HCT116 (cell line): ENCODE measurements around the gene CDK5RAP2.

Experiments
- EGR1 ChIP-seq: IDR thresholded peaks from 2 replicates; pipeline ENCODE4 v1.6.1; 2012; ENCODE audit warnings: low read depth
- EZH2 ChIP-seq: fragments of 200-600 bp; sonication (generic); IDR thresholded peaks from 2 replicates; pipeline ENCODE4 v1.6.1; 2017; ENCODE audit warnings: antibody characterized with exemption, mixed run types
- EZH2phosphoT487 ChIP-seq: fragments of 200-600 bp; IDR thresholded peaks from 2 replicates; pipeline ENCODE4 v1.6.1; 2018; ENCODE audit warnings: antibody characterized with exemption, borderline replicate concordance
- FOSL1 ChIP-seq: IDR thresholded peaks from 2 replicates; pipeline ENCODE4 v1.6.1; 2012; ENCODE audit warnings: low read depth
- POLR2A ChIP-seq: IDR thresholded peaks from 2 replicates; pipeline ENCODE4 v1.7.0; 2011; ENCODE audit warnings: borderline replicate concordance; ENCODE audit not compliant: insufficient read depth, insufficient read length; ENCODE audit errors: extremely low read depth
- POLR2AphosphoS5 ChIP-seq: IDR thresholded peaks from 2 replicates; pipeline ENCODE4 v1.6.1; 2011; ENCODE audit warnings: mild to moderate bottlenecking, low read depth, low read length, moderate library complexity
- RAD21 ChIP-seq: IDR thresholded peaks from 2 replicates; pipeline ENCODE4 v1.6.1; 2012; ENCODE audit warnings: low read depth, mild to moderate bottlenecking
- YY1 ChIP-seq: IDR thresholded peaks from 2 replicates; pipeline ENCODE4 v1.6.1; 2011; ENCODE audit warnings: low read length, low read depth, moderate library complexity, mild to moderate bottlenecking; ENCODE audit not compliant: insufficient replicate concordance; ENCODE audit errors: extremely low read depth
- ZNF274 ChIP-seq: fragments of 200-500 bp; sonication (Bioruptor generic); IDR thresholded peaks from 2 replicates; pipeline ENCODE4 v1.6.1; 2014; ENCODE audit warnings: mild to moderate bottlenecking, low read depth, low read length, inconsistent platforms
- TF ChIP-seq, protein P1 (sequence below): IDR thresholded peaks from 2 replicates; pipeline ENCODE4 v1.6.1; 2012
- TF ChIP-seq, protein P2 (sequence below), 3 experiments: fragments of 200-600 bp in 1 of 3; sonication (generic) in 1 of 3; IDR thresholded peaks in 2 of 3; conservative IDR thresholded peaks in 1 of 3; 2 replicates each; pipeline ENCODE4 v1.5.1; 2012 to 2017; ENCODE audit warnings: low read depth in 2 of 3, low read length in 2 of 3, antibody characterized with exemption in 1 of 3, borderline replicate concordance in 1 of 3, control low read depth in 1 of 3, mild to moderate bottlenecking in 1 of 3, mixed read lengths in 1 of 3, mixed run types in 1 of 3, moderate library complexity in 1 of 3; ENCODE audit not compliant: insufficient read depth in 1 of 3

DNA sequence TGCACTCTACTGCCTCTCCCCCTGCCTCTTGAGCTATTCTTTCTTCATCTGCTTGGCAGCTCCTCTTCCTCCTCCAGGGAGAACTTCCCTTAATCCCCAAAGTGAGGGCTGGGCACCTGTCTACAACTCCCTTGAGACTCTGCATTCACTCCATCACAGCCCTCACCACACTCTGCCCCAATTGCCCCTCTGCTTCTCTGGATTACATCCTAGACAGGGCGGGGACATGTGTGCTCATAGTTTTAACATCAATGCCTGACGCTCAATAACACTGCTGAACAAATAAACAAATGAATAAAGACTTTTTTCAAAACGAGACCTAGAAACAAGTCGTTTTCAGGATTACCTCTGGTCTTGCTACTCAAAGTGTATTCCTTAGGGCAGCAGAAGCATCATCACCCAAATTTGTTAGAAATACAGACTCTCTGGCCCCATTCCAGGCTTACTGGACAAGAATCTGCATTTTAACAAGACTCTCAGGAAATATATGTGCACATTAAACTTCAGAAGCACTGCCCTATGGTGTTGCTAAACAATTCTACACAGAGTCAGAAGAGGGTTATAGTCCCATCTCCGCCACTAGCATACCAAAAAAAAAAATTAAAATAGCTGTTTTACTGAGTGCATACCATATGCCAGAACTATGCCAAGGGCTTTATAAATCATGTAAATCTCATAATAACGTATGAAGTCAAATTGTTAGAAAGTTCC lies 115.6 kb downstream of the CDK5RAP2 start:
- TF ChIP-seq, protein P1, sequence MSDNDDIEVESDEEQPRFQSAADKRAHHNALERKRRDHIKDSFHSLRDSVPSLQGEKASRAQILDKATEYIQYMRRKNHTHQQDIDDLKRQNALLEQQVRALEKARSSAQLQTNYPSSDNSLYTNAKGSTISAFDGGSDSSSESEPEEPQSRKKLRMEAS, result no peak
- TF ChIP-seq YY1, result no peak
- TF ChIP-seq POLR2AphosphoS5, result no peak
- TF ChIP-seq POLR2A, result no peak
- TF ChIP-seq, protein P2, sequence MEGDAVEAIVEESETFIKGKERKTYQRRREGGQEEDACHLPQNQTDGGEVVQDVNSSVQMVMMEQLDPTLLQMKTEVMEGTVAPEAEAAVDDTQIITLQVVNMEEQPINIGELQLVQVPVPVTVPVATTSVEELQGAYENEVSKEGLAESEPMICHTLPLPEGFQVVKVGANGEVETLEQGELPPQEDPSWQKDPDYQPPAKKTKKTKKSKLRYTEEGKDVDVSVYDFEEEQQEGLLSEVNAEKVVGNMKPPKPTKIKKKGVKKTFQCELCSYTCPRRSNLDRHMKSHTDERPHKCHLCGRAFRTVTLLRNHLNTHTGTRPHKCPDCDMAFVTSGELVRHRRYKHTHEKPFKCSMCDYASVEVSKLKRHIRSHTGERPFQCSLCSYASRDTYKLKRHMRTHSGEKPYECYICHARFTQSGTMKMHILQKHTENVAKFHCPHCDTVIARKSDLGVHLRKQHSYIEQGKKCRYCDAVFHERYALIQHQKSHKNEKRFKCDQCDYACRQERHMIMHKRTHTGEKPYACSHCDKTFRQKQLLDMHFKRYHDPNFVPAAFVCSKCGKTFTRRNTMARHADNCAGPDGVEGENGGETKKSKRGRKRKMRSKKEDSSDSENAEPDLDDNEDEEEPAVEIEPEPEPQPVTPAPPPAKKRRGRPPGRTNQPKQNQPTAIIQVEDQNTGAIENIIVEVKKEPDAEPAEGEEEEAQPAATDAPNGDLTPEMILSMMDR (IDR thresholded peaks at IDR 0.05 in 2 of 3, conservative IDR thresholded peaks at IDR 0.05 in 1 of 3; ENCODE audit: borderline replicate concordance in 1 of 3, insufficient read depth in 1 of 3, low read depth in 2 of 3, low read length in 2 of 3), result no peak
- no peak for TF ChIP-seq EZH2phosphoT487
- TF ChIP-seq ZNF274, result no peak
- no peak for TF ChIP-seq EZH2
- no peak for TF ChIP-seq RAD21
- TF ChIP-seq FOSL1, result no peak
- TF ChIP-seq EGR1, result no peak
